GM12891 (cell line): ENCODE results near the gene PARD6A.

ENCODE experiments used
- POLR2A ChIP-seq: IDR thresholded peaks from 2 replicates; pipeline ENCODE4 v1.6.1; 2011; ENCODE audit warnings: low read depth, low read length, control low read depth
- POLR2AphosphoS5 ChIP-seq: IDR thresholded peaks from 2 replicates; pipeline ENCODE4 v1.6.1; 2011; ENCODE audit warnings: low read depth, low read length, control low read depth
- SPI1 ChIP-seq: IDR thresholded peaks from 2 replicates; pipeline ENCODE4 v1.6.1; 2011; ENCODE audit warnings: low read depth, low read length, control low read depth
- TAF1 ChIP-seq: IDR thresholded peaks from 2 replicates; pipeline ENCODE4 v1.6.1; 2011; ENCODE audit warnings: low read depth, low read length, control low read depth

DNA sequence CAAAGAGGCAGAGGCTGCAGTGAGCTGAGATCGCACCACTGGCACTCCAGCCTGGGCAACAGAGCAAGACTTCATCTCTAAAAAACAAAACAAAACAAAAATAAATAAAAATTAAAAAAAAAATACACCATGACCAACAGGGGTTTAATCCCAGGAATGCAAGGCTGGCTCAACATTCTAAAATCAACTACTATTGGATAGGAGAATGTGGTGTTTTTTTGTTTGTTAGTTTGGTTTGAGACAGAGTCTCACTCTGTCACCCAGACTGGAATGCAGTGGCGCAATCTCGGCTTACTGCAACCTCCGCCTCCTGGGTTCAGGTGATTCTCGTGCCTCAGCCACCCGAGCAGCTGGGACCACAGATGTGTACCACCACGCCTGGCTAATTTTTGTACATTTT lies 38.5 kb downstream of the PARD6A start:
- TF ChIP-seq POLR2AphosphoS5 (no peak), TAF1 (no peak), SPI1 (no peak), POLR2A (no peak)
